Non-pigmented ciliary epithelial cell (primary cell): Measurements from ENCODE around the gene PNPT1.

ENCODE experiments used
- DNase-seq: peaks from one replicate; pipeline ENCODE4 v3.0.0-alpha.2; 2010; ENCODE audit warnings: low read depth

PNPT1 gene

GRCh38 chr2:55668956-55669355 is 24.7 kb downstream of the PNPT1 start:
- no peak for DNase-seq

- no peak for DNase-seq
These were observed 40.4 kb downstream of the PNPT1 start for GRCh38 chr2:55653255-55653654.

GRCh38 chr2:55649211-55649610 is 44.4 kb downstream of the PNPT1 start:
- DNase-seq, result no peak

GRCh38 chr2:55636831-55637230 is 56.8 kb downstream of the PNPT1 start:
- DNase-seq, result no peak

- DNase-seq, result no peak
These were observed 64.7 kb downstream of the PNPT1 start for GRCh38 chr2:55628931-55629330.

GRCh38 chr2:55627915-55628314 is 65.7 kb downstream of the PNPT1 start:
- no peak for DNase-seq

GRCh38 chr2:55621802-55622201 is 71.8 kb downstream of the PNPT1 start:
- no peak for DNase-seq

- DNase-seq, result no peak
These were observed 73.4 kb downstream of the PNPT1 start for GRCh38 chr2:55620123-55620779.

GRCh38 chr2:55618275-55619055 is 75.2 kb downstream of the PNPT1 start:
- peak; percentile 17 for DNase-seq

- DNase-seq, result no peak
These were observed 75.7 kb downstream of the PNPT1 start for GRCh38 chr2:55618025-55618274.

- peak; percentile 98 for DNase-seq
These were observed 76.2 kb downstream of the PNPT1 start, which contains the start of gene PPP4R3B for GRCh38 chr2:55617175-55618024. PPP4R3B (minus strand) TSS chr2:55617622; CDS start chr2:55617285, 337 bp downstream.

- peak; percentile 15 for DNase-seq
These were observed 77.0 kb downstream of the PNPT1 start for GRCh38 chr2:55616551-55617174.

- no peak for DNase-seq
These were observed 81.6 kb downstream of the PNPT1 start for GRCh38 chr2:55611997-55612396.

- no peak for DNase-seq
These were observed 82.5 kb downstream of the PNPT1 start for GRCh38 chr2:55610954-55611743.

- DNase-seq, result no peak
These were observed 83.6 kb downstream of the PNPT1 start for GRCh38 chr2:55609938-55610578.

GRCh38 chr2:55609193-55609794 is 84.3 kb downstream of the PNPT1 start:
- no peak for DNase-seq

- no peak for DNase-seq
These were observed 85.9 kb downstream of the PNPT1 start for GRCh38 chr2:55607717-55608116.

GRCh38 chr2:55604027-55604565 is 89.5 kb downstream of the PNPT1 start:
- DNase-seq, result no peak

- no peak for DNase-seq
These were observed 91.8 kb downstream of the PNPT1 start for GRCh38 chr2:55601849-55602248.

GRCh38 chr2:55598056-55598795 is 95.4 kb downstream of the PNPT1 start:
- DNase-seq, result no peak
